Activated CD4-positive, alpha-beta T cell treated with anti-CD3 and anti-CD28 coated beads for 4 hours (primary cell): ENCODE results near the gene NLGN4X.

Source experiments
- DNase-seq, 2 donors: peaks; one replicate each; pipeline ENCODE4 v3.0.0-alpha.2; 2020

NLGN4X gene

GRCh38 chrX:5842601-5843000 is 386.1 kb downstream of the NLGN4X start:
- DNase-seq, result no peak
